Stimulated activated CD4-positive, alpha-beta T cell treated with anti-CD3 and anti-CD28 coated beads, Interleukin-2, amount 100 ng/mL, for 24 hours (primary cell): ENCODE data around the gene PLIN5.

Experiments
- DNase-seq, 2 donors: peaks; one replicate each; pipeline ENCODE4 v3.0.0-alpha.2; 2020

Gene PLIN5

GRCh38 chr19:4477034-4477801, 57.8 kb downstream of the PLIN5 start:
- DNase-seq, result no peak

GRCh38 chr19:4474514-4475022, 60.5 kb downstream of the PLIN5 start:
- peak in 1 of 2 donors; percentile 35 for DNase-seq

GRCh38 chr19:4473763-4474513, 61.1 kb downstream of the PLIN5 start:
- no peak for DNase-seq

DNA sequence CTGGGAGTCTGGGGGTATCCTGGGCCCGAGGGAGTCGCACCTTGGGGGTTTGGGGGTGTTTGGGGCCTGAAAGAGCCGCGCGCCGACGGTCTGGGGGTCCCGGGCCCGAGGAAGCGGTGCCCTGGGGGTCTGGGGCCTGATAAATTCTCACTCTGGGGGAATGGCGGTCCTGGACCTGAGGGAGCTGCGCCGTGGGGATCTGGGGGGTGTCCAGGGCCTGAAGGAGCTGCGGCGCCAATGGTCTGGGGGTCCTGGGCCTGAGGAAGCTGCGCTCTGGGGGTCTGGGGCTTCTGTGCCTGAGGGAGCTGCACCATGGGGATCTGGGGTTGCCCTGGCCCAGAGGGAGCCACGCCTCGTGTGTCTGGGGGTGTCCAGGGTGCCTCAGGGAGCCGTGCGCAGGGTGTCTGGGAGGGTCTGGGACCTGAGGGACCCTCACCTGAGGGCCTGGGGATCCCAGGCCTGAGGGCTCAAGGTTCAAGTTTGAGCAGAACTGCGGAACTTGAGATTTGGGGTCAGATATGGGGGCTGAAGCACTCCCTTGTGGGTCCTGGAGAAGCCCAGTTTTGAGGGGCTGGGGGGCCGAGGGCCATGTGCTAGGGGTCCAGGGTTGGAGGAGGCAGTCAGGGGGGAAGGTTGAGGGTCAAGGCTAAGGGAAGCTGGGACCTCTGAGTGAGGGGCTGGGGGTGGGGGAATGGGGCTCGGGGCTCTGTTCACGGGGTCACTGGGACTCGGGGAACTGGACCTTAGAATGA, 61.8 kb downstream of the PLIN5 start:
- no peak for DNase-seq
